Measurements from ENCODE around the gene METTL2B. TPM values are rescaled to one million over a fixed set of nuclear protein-coding genes. Genes with fewer than 3 reads are reported as not detected.
"Not testable (repeated sequence)": the region's sequence is repeated elsewhere in the genome, so short reads cannot be mapped to it uniquely, and the experiment has no call there.

Gene METTL2B
- total RNA-seq, 1 experiment from 2014 or later: 44.3 TPM

DNA sequence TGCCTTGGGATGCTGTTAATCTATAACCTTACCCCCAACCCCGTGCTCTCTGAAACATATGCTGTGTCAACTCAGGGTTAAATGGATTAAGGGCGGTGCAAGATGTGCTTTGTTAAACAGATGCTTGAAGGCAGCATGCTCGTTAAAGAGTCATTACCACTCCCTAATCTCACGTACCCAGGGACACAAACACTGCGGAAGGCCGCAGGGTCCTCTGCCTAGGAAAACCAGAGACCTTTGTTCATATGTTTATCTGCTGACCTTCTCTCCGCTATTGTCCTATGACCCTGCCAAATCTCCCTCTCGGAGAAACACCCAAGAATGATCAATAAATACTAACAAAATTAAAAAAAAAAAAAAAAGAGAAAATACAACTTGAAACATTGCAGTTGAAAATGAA lies 12.6 kb upstream of the METTL2B start:
- no CpG with 5 or more reads among the region's 8 CpGs for WGBS (ENCODE audit: extremely low coverage, insufficient read length, low lambda C conversion rate)
- not testable (repeated sequence) for H3K4me2 ChIP-seq (ENCODE audit: insufficient read depth, insufficient read length, low read length); H4K8ac ChIP-seq (replicated peaks; ENCODE audit: insufficient read length, low read depth, low read length); H3K23ac ChIP-seq (ENCODE audit: insufficient read length, low read depth, low read length); H4K5ac ChIP-seq (ENCODE audit: insufficient read length, low read depth, low read length); H3K14ac ChIP-seq (ENCODE audit: insufficient read depth, low read length); H3K27ac ChIP-seq (ENCODE audit: insufficient read length, low read depth, low read length); H3K18ac ChIP-seq (ENCODE audit: insufficient read length, low read depth, low read length); H3K79me1 ChIP-seq (ENCODE audit: insufficient read depth, low read depth, low read length, poor library complexity, severe bottlenecking); H3K4me3 Mint-ChIP-seq; H3K9ac ChIP-seq (ENCODE audit: extremely low read depth, insufficient read length, low read length); H2AK5ac ChIP-seq (ENCODE audit: insufficient read length, low read length); H3K27me3 Mint-ChIP-seq (ENCODE audit: low read depth); H3K79me2 ChIP-seq (ENCODE audit: insufficient read depth, low read length); H3K27me3 ChIP-seq (ENCODE audit: insufficient read depth, low read length); H2BK20ac ChIP-seq (ENCODE audit: low read depth, low read length, poor library complexity, severe bottlenecking); H4K91ac ChIP-seq (ENCODE audit: insufficient read length, low read depth, low read length); H3K9me3 ChIP-seq (ENCODE audit: control insufficient read depth, low read depth, low read length); H2BK120ac ChIP-seq (ENCODE audit: low read depth, low read length, poor library complexity, severe bottlenecking); H3K56ac ChIP-seq (ENCODE audit: insufficient read length, low read depth, low read length); DNase-seq; H2BK12ac ChIP-seq (ENCODE audit: insufficient read length, low read depth, low read length); H3K4me1 ChIP-seq (ENCODE audit: insufficient read depth, low read length); H2AFZ ChIP-seq (ENCODE audit: low read length); H2BK5ac ChIP-seq (ENCODE audit: insufficient read length, low read length); H3K23me2 ChIP-seq (ENCODE audit: insufficient read length, low read depth, low read length, poor library complexity, severe bottlenecking); H2BK15ac ChIP-seq (ENCODE audit: low read depth, low read length); H4K20me1 ChIP-seq (ENCODE audit: control insufficient read depth, insufficient read depth, insufficient read length); H3T11ph ChIP-seq (ENCODE audit: low read length); H3K4ac ChIP-seq (ENCODE audit: low read depth, low read length)
- peak overlapping the region in 1 of 3 experiments; percentile 47; a peak in 2 of 7 replicates for H3K27ac Mint-ChIP-seq
- H3K4me1 Mint-ChIP-seq: peaks cover 12 to 13% of the 10 kb centered on the region in 2 experiments
- peaks cover 10 to 14% of the 10 kb centered on the region in 2 experiments for H3K9me3 Mint-ChIP-seq
- H3K36me3 Mint-ChIP-seq (ENCODE audit: insufficient read depth in 1 of 3, low read depth in 3 of 3): peaks cover 16 to 37% (median 24%) of the 10 kb centered on the region in 3 experiments; a peak in 6 of 7 replicates

DNA sequence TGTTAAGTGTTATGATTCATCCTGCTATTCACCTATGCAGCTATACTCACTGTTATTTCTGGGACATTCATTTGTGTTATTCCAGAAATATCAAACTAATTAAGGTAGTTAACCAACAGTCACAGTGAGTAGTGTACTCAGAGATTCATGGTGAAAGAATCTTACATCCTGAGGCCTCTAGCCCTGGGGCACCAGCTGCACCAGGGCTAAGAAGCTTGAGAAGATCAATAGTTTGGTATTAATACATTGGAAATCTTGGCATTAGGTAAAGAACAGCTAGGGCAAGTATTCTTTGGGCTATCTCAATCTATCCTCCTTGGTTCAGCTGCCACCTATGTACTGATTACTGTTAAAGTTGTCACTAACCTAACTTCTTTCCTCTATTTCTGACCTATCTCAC lies 9.7 kb upstream of the METTL2B start:
- not testable (repeated sequence) for H3K4me1 ChIP-seq (ENCODE audit: insufficient read depth, low read length); H3K27me3 ChIP-seq (ENCODE audit: insufficient read depth, low read length); H3K4me1 Mint-ChIP-seq; H3T11ph ChIP-seq (ENCODE audit: low read length); H3K27ac ChIP-seq (ENCODE audit: insufficient read length, low read depth, low read length); H4K5ac ChIP-seq (ENCODE audit: insufficient read length, low read depth, low read length); H3K9me3 ChIP-seq (ENCODE audit: control insufficient read depth, low read depth, low read length); H3K9ac ChIP-seq (ENCODE audit: extremely low read depth, insufficient read length, low read length); H3K4me3 Mint-ChIP-seq; H3K27me3 Mint-ChIP-seq (ENCODE audit: low read depth); H4K8ac ChIP-seq (replicated peaks; ENCODE audit: insufficient read length, low read depth, low read length); H2AFZ ChIP-seq (ENCODE audit: low read length); H3K79me1 ChIP-seq (ENCODE audit: insufficient read depth, low read depth, low read length, poor library complexity, severe bottlenecking); H2BK20ac ChIP-seq (ENCODE audit: low read depth, low read length, poor library complexity, severe bottlenecking); H2BK5ac ChIP-seq (ENCODE audit: insufficient read length, low read length); H3K23ac ChIP-seq (ENCODE audit: insufficient read length, low read depth, low read length); H3K27ac Mint-ChIP-seq; H4K20me1 ChIP-seq (ENCODE audit: control insufficient read depth, insufficient read depth, insufficient read length); H2BK12ac ChIP-seq (ENCODE audit: insufficient read length, low read depth, low read length); H3K4ac ChIP-seq (ENCODE audit: low read depth, low read length); H2BK120ac ChIP-seq (ENCODE audit: low read depth, low read length, poor library complexity, severe bottlenecking); H3K18ac ChIP-seq (ENCODE audit: insufficient read length, low read depth, low read length); H4K91ac ChIP-seq (ENCODE audit: insufficient read length, low read depth, low read length); H3K56ac ChIP-seq (ENCODE audit: insufficient read length, low read depth, low read length); DNase-seq; H3K14ac ChIP-seq (ENCODE audit: insufficient read depth, low read length); H3K79me2 ChIP-seq (ENCODE audit: insufficient read depth, low read length); H3K4me2 ChIP-seq (ENCODE audit: insufficient read depth, insufficient read length, low read length); H3K23me2 ChIP-seq (ENCODE audit: insufficient read length, low read depth, low read length, poor library complexity, severe bottlenecking); H2BK15ac ChIP-seq (ENCODE audit: low read depth, low read length); H2AK5ac ChIP-seq (ENCODE audit: insufficient read length, low read length)
- Mint-ChIP-seq H3K9me3 (peaks cover 10 to 14% of the 10 kb centered on the region in 2 experiments), H3K36me3 (ENCODE audit: insufficient read depth in 1 of 3, low read depth in 3 of 3) (peaks cover 16 to 25% (median 22%) of the 10 kb centered on the region in 3 experiments; a peak in 6 of 7 replicates)

All from H9 (cell line).